Endothelial cell of umbilical vein (primary cell): ENCODE results near the gene HSPBAP1. TPM values are rescaled to one million over a fixed set of nuclear protein-coding genes. Genes with fewer than 3 reads are reported as not detected.

Experiments
- BruUV-seq: library from RNA; stranded (reverse); fragments of 400-500 nt; replicated peaks from 2 replicates; lab custom pipeline; 2021; lab: Mats Ljungman, UMichigan
- CTCF ChIA-PET: fragments of 300-600, 350-600 bp; sonication (Branson Sonifier 250); formaldehyde crosslinking; loops from one replicate; lab custom pipeline; 2021; ENCODE audit warnings: antibody characterized with exemption, inconsistent platforms; lab: Charles Lee
- POLR2A ChIA-PET: fragments of 300-600, 350-600 bp; sonication (Branson Sonifier 250); formaldehyde crosslinking; loops from one replicate; lab custom pipeline; 2021; ENCODE audit warnings: antibody characterized with exemption, inconsistent platforms; lab: Charles Lee
- DNase-seq: peaks from one replicate; pipeline ENCODE4 v3.0.0-alpha.2; 2011; ENCODE audit warnings: low read depth, low spot score
- FAIRE-seq: peaks from 2 replicates; lab custom pipeline; 2011; peaks lifted over from hg19 to GRCh38; lab: Jason Lieb, UNC
- H2AFZ ChIP-seq: 2 replicates; pipeline ENCODE4 v1.6.0; 2012; ENCODE audit warnings: low read depth, low read length, control low read depth, inconsistent platforms
- H3K27ac ChIP-seq: 2 replicates; pipeline ENCODE4 v1.5.1; 2011; ENCODE audit warnings: low read depth, mild to moderate bottlenecking, control low read depth, low read length, moderate library complexity; ENCODE audit not compliant: insufficient read depth
- H3K27me3 ChIP-seq, 2 experiments: 2 replicates each; pipeline versions ENCODE4 v1.6.0 to v1.6.1; 2011; ENCODE audit warnings: low read length in 2 of 2, mixed read lengths in 1 of 2; ENCODE audit not compliant: control insufficient read depth in 2 of 2, insufficient read depth in 2 of 2
- H3K36me3 ChIP-seq, 2 experiments: 2 replicates in 1 of 2; 3 replicates in 1 of 2; pipeline ENCODE4 v1.5.1; 2011; ENCODE audit warnings: low read length in 2 of 2, mild to moderate bottlenecking in 1 of 2, moderate library complexity in 1 of 2; ENCODE audit not compliant: control insufficient read depth in 2 of 2, insufficient read depth in 2 of 2; ENCODE audit errors: extremely low read depth in 1 of 2
- H3K4me1 ChIP-seq: 3 replicates; pipeline ENCODE4 v1.5.1; 2011; ENCODE audit warnings: mild to moderate bottlenecking, low read length; ENCODE audit not compliant: control insufficient read depth, insufficient read depth; ENCODE audit errors: extremely low read depth
- H3K4me2 ChIP-seq: 2 replicates; pipeline ENCODE4 v1.6.1; 2011; ENCODE audit warnings: low read length, control low read depth, mixed read lengths; ENCODE audit not compliant: insufficient read depth
- H3K4me3 ChIP-seq, 3 experiments: fragments of 200-600 bp in 1 of 3; sonication (generic), shearing (Covaris generic) in 1 of 3; replicated peaks in 1 of 3; 2 replicates each; pipeline ENCODE4 v1.5.1; 2011 to 2016; ENCODE audit warnings: control low read depth in 3 of 3, low read length in 3 of 3, mild to moderate bottlenecking in 2 of 3, inconsistent platforms in 1 of 3, low read depth in 1 of 3, moderate library complexity in 1 of 3; ENCODE audit not compliant: insufficient read depth in 1 of 3
- H3K79me2 ChIP-seq: 2 replicates; pipeline ENCODE4 v1.6.0; 2012; ENCODE audit warnings: low read length, inconsistent platforms; ENCODE audit not compliant: control insufficient read depth, insufficient read depth
- H3K9ac ChIP-seq: replicated peaks from 2 replicates; pipeline ENCODE3; 2011; ENCODE audit warnings: low read length, control low read depth; ENCODE audit not compliant: insufficient read depth; ENCODE audit errors: extremely low read depth
- H3K9me1 ChIP-seq: replicated peaks from 3 replicates; pipeline ENCODE4 v1.6.0; 2011; ENCODE audit warnings: mild to moderate bottlenecking, low read length; ENCODE audit not compliant: control insufficient read depth, insufficient read depth; ENCODE audit errors: extremely low read depth
- H3K9me3 ChIP-seq: replicated peaks from 2 replicates; pipeline ENCODE4 v1.5.1; 2012; ENCODE audit warnings: low read length, inconsistent platforms; ENCODE audit not compliant: control insufficient read depth, insufficient read depth
- H4K20me1 ChIP-seq: replicated peaks from 2 replicates; pipeline ENCODE3; 2011; ENCODE audit warnings: mild to moderate bottlenecking, low read length; ENCODE audit not compliant: control insufficient read depth, insufficient read depth; ENCODE audit errors: extremely low read depth
- CTCF ChIP-seq, 2 donors: IDR thresholded peaks; 1 replicate in 1 of 2; 2 replicates in 1 of 2; pipeline ENCODE4 v1.5.1; 2011; ENCODE audit warnings: low read length in 2 of 2, mild to moderate bottlenecking in 2 of 2, moderate library complexity in 2 of 2, control low read depth in 1 of 2, inconsistent platforms in 1 of 2, low read depth in 1 of 2; ENCODE audit not compliant: insufficient read depth in 1 of 2; ENCODE audit errors: extremely low read depth in 1 of 2
- EZH2 ChIP-seq: IDR thresholded peaks from 2 replicates; pipeline ENCODE4 v1.6.1; 2012; ENCODE audit warnings: borderline replicate concordance, low read depth, mild to moderate bottlenecking, moderate library complexity, low read length, inconsistent platforms; ENCODE audit not compliant: severe bottlenecking
- FOS ChIP-seq: IDR thresholded peaks from 2 replicates; pipeline ENCODE4 v1.6.1; 2011; ENCODE audit warnings: mild to moderate bottlenecking, low read length, moderate library complexity, borderline replicate concordance; ENCODE audit not compliant: insufficient read depth
- GATA2 ChIP-seq: IDR thresholded peaks from 2 replicates; pipeline ENCODE4 v1.7.0; 2011; ENCODE audit warnings: low read depth, mild to moderate bottlenecking, moderate library complexity, mixed read lengths, low read length; ENCODE audit not compliant: insufficient read length, insufficient read depth
- JUN ChIP-seq: IDR thresholded peaks from 2 replicates; pipeline ENCODE4 v1.6.1; 2011; ENCODE audit warnings: borderline replicate concordance, low read depth; ENCODE audit not compliant: insufficient read length, insufficient read depth
- MAX ChIP-seq: IDR thresholded peaks from 2 replicates; pipeline ENCODE4 v1.6.1; 2011; ENCODE audit not compliant: insufficient read depth, insufficient read length
- MYC ChIP-seq: IDR thresholded peaks from one replicate; pipeline ENCODE4 v1.6.1; 2011; ENCODE audit warnings: mild to moderate bottlenecking, low read depth, low read length
- POLR2A ChIP-seq: IDR thresholded peaks from 2 replicates; pipeline ENCODE4 v1.6.1; 2012; ENCODE audit warnings: low read depth, mild to moderate bottlenecking, control low read depth, low read length
- POLR2AphosphoS5 ChIP-seq: IDR thresholded peaks from 2 replicates; pipeline ENCODE4 v1.6.1; 2012; ENCODE audit warnings: low read depth, mild to moderate bottlenecking, control low read depth, low read length, moderate library complexity; ENCODE audit not compliant: insufficient read depth
- dilution Hi-C: fragments of 300-500 bp; cut with MboI; formaldehyde crosslinking; loops from one replicate; pipeline ENCODE4 v1.15.0; 2019; ENCODE audit warnings: low sequenced_read_pairs; ENCODE audit not compliant: extremely low pct_ligation_motif_present
- intact Hi-C: fragments of 100-400 bp; cut with micrococcal nuclease; formaldehyde crosslinking; loops from one replicate; pipeline ENCODE4 v1.10.0; 2022
- polyA plus RNA-seq, 4 experiments: library from polyadenylated mRNA; depleted of rRNA in 3 of 4; stranded (reverse) in 3 of 4; unstranded in 1 of 4; fragments of >200 nt; gene quantifications; 2 replicates each; pipeline versions ENCODE4 v1.2.1 to v1.2.3, GENCODE V29; 2011 to 2012; ENCODE audit warnings: missing spikeins in 1 of 4
- total RNA-seq: library from RNA; stranded (reverse); gene quantifications from 2 replicates; pipeline ENCODE4 v1.2.3, GENCODE V29; 2021

HSPBAP1 gene
- total and polyA plus RNA-seq, 2 donors (not counting 3 experiments of a cell fraction or from before 2014, with no cell fraction given), result 5.3 to 10.6 TPM

- TF ChIP-seq FOS, result no peak
- no peak for TF ChIP-seq MYC
- TF ChIP-seq POLR2AphosphoS5, result no peak
- no peak for TF ChIP-seq MAX
- TF ChIP-seq EZH2, result no peak
- TF ChIP-seq GATA2, result no peak
- no peak for TF ChIP-seq CTCF (IDR thresholded peaks at IDR 0.05; ENCODE audit: extremely low read depth in 1 of 2, insufficient read depth in 1 of 2, low read depth in 1 of 2, low read length in 2 of 2)
- TF ChIP-seq POLR2A, result no peak
- TF ChIP-seq JUN, result no peak
- Histone ChIP-seq H3K9ac (no peak overlapping the region), H3K79me2 (no peaks in the 10 kb centered on the region), H3K9me3 (no peaks in the 10 kb centered on the region), H4K20me1 (no peaks in the 10 kb centered on the region), H3K4me2 (no peak overlapping the region), H3K27ac (no peak overlapping the region), H3K9me1 (no peaks in the 10 kb centered on the region), H3K4me1 (no peaks in the 10 kb centered on the region), H3K27me3 (no peaks in the 10 kb centered on the region), H3K36me3 (no peaks in the 10 kb centered on the region), H3K4me3 (no peak overlapping the region), H2AFZ (no peak overlapping the region)
- POLR2A ChIA-PET, result no interaction called here
- FAIRE-seq (no peak), DNase-seq (no peak)
- CTCF ChIA-PET, result no interaction called here
- intact Hi-C loops (no loop called here), dilution Hi-C loops (no loop called here)
- no TSS peak for BruUV-seq
These were observed 42.0 kb upstream of the HSPBAP1 start for GRCh38 chr3:122835590-122835989.
